Cardiac fibroblast (primary cell): ENCODE results near the gene KIF4B.

Source experiments
- DNase-seq, 2 donors: peaks; one replicate each; pipeline versions ENCODE4 v3.0.0 to v3.0.0-alpha.2; 2010; ENCODE audit warnings: low read depth in 2 of 2
- H3K4me3 ChIP-seq, 2 donors: replicated peaks in 1 of 2; 1 replicate in 1 of 2; 2 replicates in 1 of 2; pipeline ENCODE4 v1.5.1; 2011; ENCODE audit warnings: low read depth in 2 of 2, low read length in 2 of 2, mild to moderate bottlenecking in 2 of 2, moderate library complexity in 1 of 2
- TF ChIP-seq, protein P1 (sequence below): IDR thresholded peaks from one replicate; pipeline ENCODE4 v1.5.1; 2011; ENCODE audit warnings: low read depth, mild to moderate bottlenecking, low read length, inconsistent platforms

The KIF4B gene

GRCh38 chr5:155044591-155044990 lies 31.0 kb downstream of the KIF4B start:
- TF ChIP-seq, protein P1, sequence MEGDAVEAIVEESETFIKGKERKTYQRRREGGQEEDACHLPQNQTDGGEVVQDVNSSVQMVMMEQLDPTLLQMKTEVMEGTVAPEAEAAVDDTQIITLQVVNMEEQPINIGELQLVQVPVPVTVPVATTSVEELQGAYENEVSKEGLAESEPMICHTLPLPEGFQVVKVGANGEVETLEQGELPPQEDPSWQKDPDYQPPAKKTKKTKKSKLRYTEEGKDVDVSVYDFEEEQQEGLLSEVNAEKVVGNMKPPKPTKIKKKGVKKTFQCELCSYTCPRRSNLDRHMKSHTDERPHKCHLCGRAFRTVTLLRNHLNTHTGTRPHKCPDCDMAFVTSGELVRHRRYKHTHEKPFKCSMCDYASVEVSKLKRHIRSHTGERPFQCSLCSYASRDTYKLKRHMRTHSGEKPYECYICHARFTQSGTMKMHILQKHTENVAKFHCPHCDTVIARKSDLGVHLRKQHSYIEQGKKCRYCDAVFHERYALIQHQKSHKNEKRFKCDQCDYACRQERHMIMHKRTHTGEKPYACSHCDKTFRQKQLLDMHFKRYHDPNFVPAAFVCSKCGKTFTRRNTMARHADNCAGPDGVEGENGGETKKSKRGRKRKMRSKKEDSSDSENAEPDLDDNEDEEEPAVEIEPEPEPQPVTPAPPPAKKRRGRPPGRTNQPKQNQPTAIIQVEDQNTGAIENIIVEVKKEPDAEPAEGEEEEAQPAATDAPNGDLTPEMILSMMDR = no peak
- no peak for DNase-seq
- no peak overlapping the region for H3K4me3 ChIP-seq

DNA sequence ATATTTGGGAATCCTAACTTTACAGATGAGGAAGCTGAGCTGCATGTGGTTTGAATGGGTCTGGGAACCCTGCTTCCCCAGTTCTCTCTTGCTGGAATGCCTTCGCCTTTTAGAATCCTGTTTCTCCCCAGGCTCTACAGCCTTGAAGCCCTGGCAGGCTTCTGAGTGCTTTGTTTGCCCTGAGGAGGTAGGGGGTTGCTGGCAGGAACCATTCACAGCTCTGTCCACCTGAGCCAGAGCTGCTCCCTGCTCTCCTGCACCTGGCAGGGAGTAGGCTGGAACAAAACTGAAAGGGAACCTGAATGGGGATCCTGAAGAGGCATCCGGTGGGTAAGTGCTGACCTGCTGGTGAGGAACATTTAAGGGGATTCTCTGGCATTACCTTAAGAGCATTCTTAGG lies 33.0 kb downstream of the KIF4B start:
- TF ChIP-seq, protein P1 = no peak
- no peak overlapping the region for H3K4me3 ChIP-seq
- DNase-seq = no peak

GRCh38 chr5:155047818-155048217 lies 34.3 kb downstream of the KIF4B start:
- TF ChIP-seq, protein P1 = no peak
- no peak overlapping the region for H3K4me3 ChIP-seq
- no peak for DNase-seq

DNA sequence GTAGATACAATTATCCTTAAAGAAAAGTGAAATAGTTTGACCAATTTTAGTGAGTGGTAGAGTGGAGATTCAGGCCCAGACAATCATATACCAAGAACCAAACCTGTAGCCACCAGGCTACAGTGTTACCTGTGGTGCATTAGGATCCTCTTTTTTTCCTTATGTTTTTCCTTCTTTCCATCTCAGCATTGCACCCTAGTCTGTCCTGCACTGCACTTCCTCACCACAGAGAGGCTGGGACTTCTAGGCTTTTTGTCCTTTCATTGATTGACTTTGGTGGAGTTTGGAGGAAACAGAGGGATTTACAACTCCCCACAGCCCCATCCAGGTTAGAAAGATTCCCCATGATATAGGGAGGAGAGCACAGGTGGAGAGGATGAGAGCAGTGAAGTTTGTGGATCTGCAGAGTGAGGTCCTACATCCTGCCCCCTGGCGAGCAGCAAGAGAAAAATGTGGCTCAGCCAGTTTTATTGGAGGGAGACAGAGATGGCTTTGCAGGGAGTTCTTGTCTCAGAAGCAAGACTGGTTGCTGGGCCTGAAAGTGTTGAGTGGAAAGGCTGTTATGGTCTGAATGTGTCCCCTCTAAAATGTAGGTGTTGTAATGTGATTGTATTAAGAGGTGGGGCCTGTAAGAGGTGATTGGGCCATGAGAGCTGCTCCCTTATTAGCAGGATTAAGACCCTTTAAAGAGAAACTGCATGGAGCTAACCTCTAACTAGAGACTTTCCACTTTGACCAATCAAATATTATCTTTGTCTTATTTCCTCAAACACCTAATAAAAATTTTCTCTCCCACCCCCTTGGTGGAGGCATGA lies 36.2 kb downstream of the KIF4B start:
- peak; percentile 7 to 13 for DNase-seq
- TF ChIP-seq, protein P1 = peak; percentile 48
- no peak overlapping the region for H3K4me3 ChIP-seq

DNA sequence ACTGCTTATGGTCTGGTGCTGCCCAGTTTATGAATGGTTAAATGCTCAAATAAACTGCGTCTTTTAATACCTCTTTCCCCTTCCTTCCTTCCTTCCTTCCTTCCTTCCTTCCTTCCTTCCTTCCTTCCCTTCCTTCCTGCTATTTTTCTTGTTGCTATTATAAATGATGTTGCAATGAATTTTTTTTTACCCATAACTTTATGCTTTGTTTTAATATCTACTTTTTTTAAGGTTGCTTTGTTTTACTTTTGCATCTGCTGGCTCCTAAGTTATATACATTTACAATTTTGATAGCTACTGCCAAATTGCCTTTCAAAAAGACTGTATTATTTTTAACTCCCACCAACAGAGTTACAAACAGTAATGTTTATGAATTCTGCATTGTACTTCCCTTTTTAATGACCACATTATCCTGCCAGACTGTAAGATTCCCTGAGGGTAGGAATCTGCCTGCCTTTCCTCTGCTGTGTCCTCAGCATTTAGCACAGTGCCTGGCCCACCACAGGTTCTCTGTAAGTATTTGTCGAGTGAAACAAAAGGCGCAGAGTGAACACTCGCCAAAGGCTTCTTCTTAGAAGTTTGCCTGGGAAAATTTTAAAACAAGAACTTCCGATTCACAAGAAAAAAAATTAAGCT lies 36.9 kb downstream of the KIF4B start:
- TF ChIP-seq, protein P1 = no peak
- no peak for DNase-seq
- no peak overlapping the region for H3K4me3 ChIP-seq

GRCh38 chr5:155052532-155052931 lies 39.0 kb downstream of the KIF4B start:
- DNase-seq = no peak
- TF ChIP-seq, protein P1 = no peak
- no peak overlapping the region for H3K4me3 ChIP-seq
